A549 (cell line): ENCODE results near the gene ETFB. TPM values are rescaled to one million over a fixed set of nuclear protein-coding genes. Genes with fewer than 3 reads are reported as not detected.

Source experiments
- ATAC-seq, 2 experiments: fragments of 200-7000 bp in 1 of 2; fragments of >200 bp in 1 of 2; cut with Nextera tagmentation in 1 of 2; cut with Tn5 transposase in 1 of 2; 3 replicates each; pipeline versions ENCODE4 v1.8.0 to v1.9.1; 2018 to 2020; ENCODE audit warnings: mild to moderate bottlenecking in 1 of 2, moderate library complexity in 1 of 2
- CTCF ChIA-PET: fragments of 300-600 bp; sonication (Branson Sonifier 250); formaldehyde crosslinking; extraction: SDS; loops from one replicate; lab custom pipeline; 2021; ENCODE audit warnings: antibody characterized with exemption, inconsistent platforms; lab: Yijun Ruan, JAX
- POLR2A ChIA-PET: fragments of 350-600 bp; formaldehyde crosslinking; extraction: SDS; loops from one replicate; lab custom pipeline; 2021; ENCODE audit warnings: antibody characterized with exemption, inconsistent platforms; lab: Yijun Ruan, JAX
- DNase-seq, 2 experiments: peaks; one replicate each; pipeline versions ENCODE4 v3.0.0 to v3.0.0-alpha.2; 2011 to 2016; ENCODE audit warnings: low read depth in 1 of 2, low spot score in 1 of 2
- FAIRE-seq: peaks from 2 replicates; lab custom pipeline; 2011; peaks lifted over from hg19 to GRCh38; lab: Jason Lieb, UNC
- H3K27ac ChIP-seq, 2 experiments: fragments of >200 bp; sonication (Bioruptor Twin); formaldehyde crosslinking; 3 replicates each; pipeline ENCODE4 v1.5.1; 2016 to 2017
- H3K4me1 ChIP-seq: fragments of >200 bp; sonication (Bioruptor Twin); formaldehyde crosslinking; 3 replicates; pipeline ENCODE4 v1.6.1; 2016
- H3K4me2 ChIP-seq: fragments of >200 bp; sonication (Bioruptor Twin); formaldehyde crosslinking; 3 replicates; pipeline ENCODE4 v1.6.1; 2016
- H3K4me3 ChIP-seq: fragments of >200 bp; sonication (Bioruptor Twin); formaldehyde crosslinking; 3 replicates; pipeline ENCODE4 v1.5.1; 2016
- H3K9me3 ChIP-seq: fragments of >200 bp; sonication (Bioruptor Twin); formaldehyde crosslinking; 3 replicates; pipeline ENCODE4 v1.6.1; 2016
- BHLHE40 ChIP-seq: IDR thresholded peaks from 2 replicates; pipeline ENCODE4 v1.6.1; 2012; ENCODE audit warnings: low read depth, low read length, inconsistent platforms
- CBX2 ChIP-seq: fragments of 200-600 bp; sonication (generic); IDR thresholded peaks from 2 replicates; pipeline ENCODE4 v1.6.1; 2016; ENCODE audit warnings: low read depth, mild to moderate bottlenecking, borderline replicate concordance
- CBX8 ChIP-seq: fragments of 200-600 bp; sonication (generic); IDR thresholded peaks from 2 replicates; pipeline ENCODE4 v1.6.1; 2016
- CHD2 ChIP-seq: fragments of 150-350 bp; IDR thresholded peaks from 2 replicates; pipeline ENCODE4 v1.6.1; 2014; ENCODE audit warnings: low read length; ENCODE audit not compliant: partially characterized antibody
- CHD4 ChIP-seq: fragments of 200-600 bp; sonication (generic); IDR thresholded peaks from 2 replicates; pipeline ENCODE4 v1.6.1; 2016; ENCODE audit warnings: antibody characterized with exemption, mild to moderate bottlenecking, borderline replicate concordance
- E2F6 ChIP-seq: IDR thresholded peaks from 2 replicates; pipeline ENCODE4 v1.6.1; 2012; ENCODE audit warnings: low read depth, borderline replicate concordance
- EHMT2 ChIP-seq: fragments of 200-600 bp; sonication (generic); IDR thresholded peaks from 2 replicates; pipeline ENCODE4 v1.6.1; 2016; ENCODE audit warnings: antibody characterized with exemption, low read depth, mild to moderate bottlenecking, moderate library complexity
- GATA3 ChIP-seq: IDR thresholded peaks from 2 replicates; pipeline ENCODE4 v1.6.1; 2012; ENCODE audit warnings: borderline replicate concordance
- HDAC2 ChIP-seq: fragments of 200-600 bp; sonication (generic); IDR thresholded peaks from 2 replicates; pipeline ENCODE4 v1.6.1; 2016
- HES2 ChIP-seq: fragments of >200 bp; sonication (Bioruptor Twin); formaldehyde crosslinking; IDR thresholded peaks from 2 replicates; pipeline ENCODE4 v1.6.1; 2016
- HMGXB4 ChIP-seq: fragments of 250-450 bp; sonication (Bioruptor Pico); IDR thresholded peaks from 2 replicates; pipeline ENCODE4 v1.5.0; 2021; ENCODE audit warnings: mild to moderate bottlenecking, moderate library complexity, borderline replicate concordance
- HOXB13 ChIP-seq: fragments of 250-450 bp; sonication (Bioruptor Pico); IDR thresholded peaks from 2 replicates; pipeline ENCODE4 v1.5.0; 2020; ENCODE audit warnings: low read depth, mild to moderate bottlenecking, moderate library complexity
- KDM5A ChIP-seq: fragments of 200-600 bp; sonication (generic); IDR thresholded peaks from 2 replicates; pipeline ENCODE4 v1.6.1; 2016; ENCODE audit warnings: antibody characterized with exemption, mild to moderate bottlenecking
- MYC ChIP-seq: IDR thresholded peaks from 2 replicates; pipeline ENCODE4 v1.6.1; 2012; ENCODE audit warnings: mild to moderate bottlenecking, inconsistent platforms, low read length, improper control_type of control experiment, borderline replicate concordance
- NFE2L2 ChIP-seq: fragments of 150-350 bp; conservative IDR thresholded peaks from 2 replicates; pipeline ENCODE4 v1.6.1; 2014; ENCODE audit warnings: low read length
- NR3C1 ChIP-seq: fragments of >200 bp; sonication (Bioruptor Twin); formaldehyde crosslinking; IDR thresholded peaks from 3 replicates; pipeline ENCODE4 v1.6.1; 2017
- SMC3 ChIP-seq: fragments of >200 bp; sonication (Bioruptor Twin); formaldehyde crosslinking; IDR thresholded peaks from 3 replicates; pipeline ENCODE4 v1.6.1; 2018; ENCODE audit warnings: inconsistent platforms
- WGBS: methylation state at CpG from one replicate; pipeline ENCODE4 v1.1.6; 2017; ENCODE audit errors: missing lambda C conversion rate; 5-methylcytosine and 5-hydroxymethylcytosine counted together
- polyA plus RNA-seq, 4 experiments: library from polyadenylated mRNA; depleted of rRNA in 3 of 4; stranded (reverse); fragments of >200 nt; fragmentation: RNase III in 1 of 4; extraction: RNeasy Plus Mini Kit Qiagen cat#74134 plus additional on column Dnase treatment in 1 of 4; gene quantifications; 2 replicates in 3 of 4; 3 replicates in 1 of 4; pipeline ENCODE4 v1.2.3, GENCODE V29; 2011 to 2017
- TF ChIP-seq, protein P1 (sequence below): fragments of >200 bp; sonication (Bioruptor Twin); formaldehyde crosslinking; IDR thresholded peaks from 3 replicates; pipeline ENCODE4 v1.6.1; 2016
- TF ChIP-seq, protein P2 (sequence below): fragments of 450-650 bp; IDR thresholded peaks from 2 replicates; pipeline ENCODE4 v1.6.1; 2014; ENCODE audit warnings: antibody characterized with exemption
- TF ChIP-seq, protein P3 (sequence below): IDR thresholded peaks from 2 replicates; pipeline ENCODE4 v1.6.1; 2012

ETFB gene
- polyA plus RNA-seq, 2 of the 4 experiments (the other 2 are of a cell fraction), result 149 to 267 TPM

DNA sequence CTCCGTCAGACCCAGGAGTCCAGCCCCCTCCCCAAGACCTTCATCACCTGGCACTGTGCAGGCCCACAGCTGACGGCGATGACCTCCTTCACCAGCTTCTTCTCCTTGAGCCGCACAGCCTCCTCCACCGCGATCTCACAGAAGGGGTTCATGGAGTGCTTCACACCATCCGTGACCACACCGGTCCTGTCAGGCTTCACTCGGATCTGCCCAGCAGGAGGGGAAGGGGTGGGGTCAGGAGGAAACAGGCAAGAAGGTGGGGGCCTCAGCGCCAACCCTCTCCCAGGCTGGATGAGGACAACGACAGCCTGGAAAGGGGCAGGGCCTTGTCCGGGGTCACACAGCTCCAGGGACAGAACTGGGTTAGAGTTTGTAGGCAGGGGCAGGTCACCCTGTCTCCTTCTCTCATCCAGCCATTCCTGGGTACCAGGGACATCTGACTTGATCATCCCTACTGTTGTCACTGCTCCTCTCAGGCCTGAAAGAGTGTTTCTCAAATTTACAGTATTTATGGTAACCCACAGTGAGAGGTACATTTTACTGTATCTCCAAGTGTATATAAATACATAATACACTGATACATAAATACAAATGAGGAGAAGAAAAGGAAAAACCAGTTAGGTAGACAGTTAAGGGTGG lies 12.0 kb downstream of the ETFB start:
- Histone ChIP-seq H3K4me1 (peaks cover 44% of the 10 kb centered on the region), H3K9me3 (no peaks in the 10 kb centered on the region)
- no peak for DNase-seq
- ChIA-PET POLR2A (no interaction called here), CTCF (interaction anchor here (0.9 to 1.7 kb wide), 3 partner anchors 11 to 16 kb away, joined by 3 to 4 read pairs (median 3); partner anchors contain the start of gene VSIG10L)
- no peak for TF ChIP-seq E2F6
- TF ChIP-seq, all 56 proteins: peak for 0
- H3K27ac ChIP-seq, result peak overlapping the region; percentile 9 to 58; a peak in 4 of 6 replicates
- no peak overlapping the region for H3K4me2 ChIP-seq
- H3K4me3 ChIP-seq, result no peak overlapping the region
- ATAC-seq (no peak), FAIRE-seq (no peak)
- 87% methylated on average over 12 of the region's 12 CpGs for WGBS

DNA sequence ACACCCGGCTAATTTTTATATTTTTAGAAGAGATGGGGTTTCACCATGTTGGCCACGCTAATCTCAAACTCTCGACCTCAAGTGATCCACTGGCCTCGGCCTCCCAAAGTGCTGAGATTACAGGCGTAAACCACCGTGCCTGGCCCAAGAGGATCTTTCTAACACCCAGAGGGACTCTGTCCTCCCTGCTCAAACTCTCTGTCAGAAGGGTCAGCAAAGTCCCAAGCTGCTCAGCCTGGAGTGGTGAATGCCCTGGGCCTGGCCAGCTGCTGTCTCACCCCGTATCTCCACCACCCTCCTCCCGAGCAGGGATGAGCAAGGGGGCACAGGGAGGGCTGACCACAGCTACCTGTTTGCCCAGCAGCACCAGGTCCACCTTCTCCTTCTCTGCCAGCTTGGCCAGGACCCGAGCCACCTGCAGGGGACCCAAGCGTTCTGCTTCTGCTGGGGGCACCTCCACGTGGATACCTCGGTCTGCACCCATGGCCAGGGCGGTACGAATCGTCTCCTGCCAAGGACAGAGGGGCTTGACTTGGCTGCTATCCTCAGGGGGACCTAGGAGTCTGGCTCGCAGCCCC lies 13.3 kb downstream of the ETFB start:
- no peak overlapping the region for H3K4me2 ChIP-seq
- no peak overlapping the region for H3K4me3 ChIP-seq
- ATAC-seq (no peak), DNase-seq (no peak), FAIRE-seq (no peak)
- H3K27ac ChIP-seq, result peak overlapping the region in 1 of 2 experiments; percentile 83; a peak in 3 of 6 replicates
- peaks cover 32% of the 10 kb centered on the region for H3K4me1 ChIP-seq
- CTCF ChIA-PET, result interaction anchor here (0.6 to 1.3 kb wide), 3 partner anchors 9 to 243 kb away, joined by 3 to 4 read pairs (median 4); no protein-coding TSS in a partner anchor
- WGBS, result 90% methylated on average over 16 of the region's 16 CpGs
- TF ChIP-seq E2F6 (no peak), NR3C1 (no peak), BHLHE40 (no peak), HDAC2 (no peak), HOXB13 (CRISPR knock-in tag) (no peak), GATA3 (no peak), CBX8 (no peak), CHD2 (no peak)
- no peaks in the 10 kb centered on the region for H3K9me3 ChIP-seq
- POLR2A ChIA-PET, result interaction anchor here (4.2 kb wide), 1 partner anchor 13 kb away, joined by 42 read pairs; no protein-coding TSS in a partner anchor

GRCh38 chr19:51351266-51351990 lies 14.8 kb downstream of the ETFB start:
- FAIRE-seq, result no peak
- CTCF ChIA-PET, result interaction anchor here (1.0 to 2.3 kb wide), 5 partner anchors 11 to 28 kb away, joined by 3 to 12 read pairs (median 6); no protein-coding TSS in a partner anchor

More at GRCh38 chr19:51351266-51351990, 14.8 kb downstream of the ETFB start:
- ATAC-seq (peak; percentile 6 to 19; a peak in 3 of 6 replicates), DNase-seq (no peak)
- WGBS, result 90% methylated on average over 11 of the region's 11 CpGs
- Histone ChIP-seq H3K27ac (peak overlapping the region; percentile 83 to 84), H3K4me3 (no peak overlapping the region), H3K4me1 (peaks cover 37% of the 10 kb centered on the region), H3K9me3 (no peaks in the 10 kb centered on the region), H3K4me2 (peak overlapping the region; percentile 49; the same call in 2 of the 3 replicates)
- POLR2A ChIA-PET, result interaction anchor here (4.2 kb wide), 1 partner anchor 11 kb away, joined by 42 read pairs; no protein-coding TSS in a partner anchor
- TF ChIP-seq CHD4 (no peak), MYC (no peak), SMC3 (no peak), EHMT2 (no peak), HMGXB4 (no peak), NFE2L2 (no peak), HES2 (no peak), KDM5A (no peak), CBX2 (no peak)
- TF ChIP-seq, protein P1, sequence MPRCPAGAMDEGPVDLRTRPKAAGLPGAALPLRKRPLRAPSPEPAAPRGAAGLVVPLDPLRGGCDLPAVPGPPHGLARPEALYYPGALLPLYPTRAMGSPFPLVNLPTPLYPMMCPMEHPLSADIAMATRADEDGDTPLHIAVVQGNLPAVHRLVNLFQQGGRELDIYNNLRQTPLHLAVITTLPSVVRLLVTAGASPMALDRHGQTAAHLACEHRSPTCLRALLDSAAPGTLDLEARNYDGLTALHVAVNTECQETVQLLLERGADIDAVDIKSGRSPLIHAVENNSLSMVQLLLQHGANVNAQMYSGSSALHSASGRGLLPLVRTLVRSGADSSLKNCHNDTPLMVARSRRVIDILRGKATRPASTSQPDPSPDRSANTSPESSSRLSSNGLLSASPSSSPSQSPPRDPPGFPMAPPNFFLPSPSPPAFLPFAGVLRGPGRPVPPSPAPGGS, result no peak
- TF ChIP-seq, protein P2, sequence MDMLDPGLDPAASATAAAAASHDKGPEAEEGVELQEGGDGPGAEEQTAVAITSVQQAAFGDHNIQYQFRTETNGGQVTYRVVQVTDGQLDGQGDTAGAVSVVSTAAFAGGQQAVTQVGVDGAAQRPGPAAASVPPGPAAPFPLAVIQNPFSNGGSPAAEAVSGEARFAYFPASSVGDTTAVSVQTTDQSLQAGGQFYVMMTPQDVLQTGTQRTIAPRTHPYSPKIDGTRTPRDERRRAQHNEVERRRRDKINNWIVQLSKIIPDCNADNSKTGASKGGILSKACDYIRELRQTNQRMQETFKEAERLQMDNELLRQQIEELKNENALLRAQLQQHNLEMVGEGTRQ, result no peak
- TF ChIP-seq, protein P3, sequence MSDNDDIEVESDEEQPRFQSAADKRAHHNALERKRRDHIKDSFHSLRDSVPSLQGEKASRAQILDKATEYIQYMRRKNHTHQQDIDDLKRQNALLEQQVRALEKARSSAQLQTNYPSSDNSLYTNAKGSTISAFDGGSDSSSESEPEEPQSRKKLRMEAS, result no peak
